ENCODE measurements around the gene SPON2. TPM values are rescaled to one million over a fixed set of nuclear protein-coding genes. Genes with fewer than 3 reads are reported as not detected.

The SPON2 gene
- total RNA-seq, 1 donor from 2014 or later = 3.4 TPM

- DNase-seq = no peak
- Mint-ChIP-seq H3K9me3 (no peaks in the 10 kb centered on the region), H3K4me1 (peaks cover 13% of the 10 kb centered on the region), H3K27ac (no peak overlapping the region), H3K27me3 (no peaks in the 10 kb centered on the region), H3K4me3 (no peak overlapping the region), H3K36me3 (ENCODE audit: low read depth) (peaks cover 25% of the 10 kb centered on the region)
- POLR2A ChIA-PET = no interaction called here
- ATAC-seq (ENCODE audit: low read depth) = no peak
- intact Hi-C loops (cut with micrococcal nuclease) = no loop called here
- CTCF ChIA-PET = no interaction called here
- TF ChIP-seq CTCF (IDR thresholded peaks at IDR 0.05) = no peak
Measured at GRCh38 chr4:1208970-1209704, 36.8 kb upstream of the SPON2 start.

GRCh38 chr4:1208266-1208961 lies 36.0 kb upstream of the SPON2 start:
- H3K4me1 Mint-ChIP-seq = peaks cover 20% of the 10 kb centered on the region
- H3K27ac Mint-ChIP-seq = no peak overlapping the region
- no peak for TF ChIP-seq CTCF (IDR thresholded peaks at IDR 0.05)
- no peaks in the 10 kb centered on the region for H3K9me3 Mint-ChIP-seq
- intact Hi-C loops (cut with micrococcal nuclease) = no loop called here
- no peak for DNase-seq
- no peaks in the 10 kb centered on the region for H3K27me3 Mint-ChIP-seq
- peaks cover 23% of the 10 kb centered on the region for H3K36me3 Mint-ChIP-seq (ENCODE audit: low read depth)
- no peak overlapping the region for H3K4me3 Mint-ChIP-seq
- CTCF ChIA-PET = no interaction called here
- no peak for ATAC-seq (ENCODE audit: low read depth)
- POLR2A ChIA-PET = no interaction called here

GRCh38 chr4:1207603-1208265 lies 35.4 kb upstream of the SPON2 start:
- ChIA-PET CTCF (no interaction called here), POLR2A (no interaction called here)
- Mint-ChIP-seq H3K4me3 (no peak overlapping the region), H3K27me3 (no peaks in the 10 kb centered on the region), H3K4me1 (peaks cover 23% of the 10 kb centered on the region), H3K9me3 (no peaks in the 10 kb centered on the region), H3K27ac (no peak overlapping the region), H3K36me3 (ENCODE audit: low read depth) (peaks cover 19% of the 10 kb centered on the region)
- TF ChIP-seq CTCF (IDR thresholded peaks at IDR 0.05) = no peak
- ATAC-seq (ENCODE audit: low read depth) (no peak), DNase-seq (peak; percentile 9)
- intact Hi-C loops (cut with micrococcal nuclease) = no loop called here

GRCh38 chr4:1207157-1207470 lies 34.7 kb upstream of the SPON2 start:
- no peak overlapping the region for H3K4me3 Mint-ChIP-seq
- H3K27me3 Mint-ChIP-seq = no peaks in the 10 kb centered on the region
- H3K9me3 Mint-ChIP-seq = no peaks in the 10 kb centered on the region
- intact Hi-C loops (cut with micrococcal nuclease) = no loop called here
- no peak for ATAC-seq (ENCODE audit: low read depth)
- peaks cover 26% of the 10 kb centered on the region for H3K4me1 Mint-ChIP-seq
- DNase-seq = peak; percentile 13
- TF ChIP-seq CTCF (IDR thresholded peaks at IDR 0.05) = no peak
- peaks cover 17% of the 10 kb centered on the region for H3K36me3 Mint-ChIP-seq (ENCODE audit: low read depth)
- H3K27ac Mint-ChIP-seq = no peak overlapping the region
- ChIA-PET CTCF (no interaction called here), POLR2A (no interaction called here)

Data from activated B cell treated with CpG ODN at 0.5 μM for 24 hours (primary cell).